ENCODE measurements around the gene CLDN11. TPM values are rescaled to one million over a fixed set of nuclear protein-coding genes. Genes with fewer than 3 reads are reported as not detected.

Gene CLDN11
- total RNA-seq, 1 donor from 2014 or later = 0.70 TPM

DNA sequence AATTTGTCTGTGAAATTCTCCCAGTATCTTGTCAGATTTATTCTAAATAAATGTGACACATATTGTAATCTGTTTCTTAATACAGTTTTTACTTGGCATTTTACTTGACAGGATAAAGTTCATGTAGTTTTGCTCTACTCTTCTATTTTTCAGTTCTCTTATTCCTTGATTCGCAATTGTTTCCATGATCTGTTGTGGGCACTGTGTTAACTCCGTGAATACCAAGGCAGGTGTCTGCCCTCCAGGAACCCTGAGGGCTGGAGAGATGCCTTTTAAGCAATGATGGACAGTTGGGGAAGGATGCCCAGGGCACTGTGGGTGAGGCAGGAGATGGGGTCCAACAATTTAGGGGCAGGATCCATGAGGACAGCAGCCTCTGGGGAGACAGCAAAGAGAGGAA lies 3.1 kb downstream of the CLDN11 start:
- peaks cover 11% of the 10 kb centered on the region for H3K9me3 Mint-ChIP-seq (ENCODE audit: unreplicated experiment)
- peaks cover 68% of the 10 kb centered on the region for H3K27me3 Mint-ChIP-seq (ENCODE audit: low read depth, unreplicated experiment)
- Histone ChIP-seq H3K36me3 (ENCODE audit: insufficient read depth, low read length) (no peaks in the 10 kb centered on the region), H3K9ac (ENCODE audit: low read length) (no peak overlapping the region), H3K9me3 (ENCODE audit: insufficient read depth, low read depth, low read length) (no peaks in the 10 kb centered on the region), H3K27me3 (ENCODE audit: insufficient read depth, low read length) (no peaks in the 10 kb centered on the region), H3K4me1 (ENCODE audit: insufficient read depth, low read length) (peaks cover 18% of the 10 kb centered on the region), H2AFZ (ENCODE audit: low read depth, low read length) (no peak overlapping the region), H3K4me3 (ENCODE audit: insufficient read depth, low read depth, low read length) (no peak overlapping the region), H3K79me2 (ENCODE audit: insufficient read depth, low read length) (peaks cover 2% of the 10 kb centered on the region), H4K20me1 (ENCODE audit: insufficient read depth, low read length) (no peaks in the 10 kb centered on the region), H3K27ac (ENCODE audit: low read depth, low read length) (no peak overlapping the region), H3K4me2 (ENCODE audit: low read length) (peak overlapping the region; percentile 55)
- peaks cover 35% of the 10 kb centered on the region for H3K36me3 Mint-ChIP-seq (ENCODE audit: low read depth, unreplicated experiment)
- H3K4me3 Mint-ChIP-seq (ENCODE audit: unreplicated experiment) = no peak overlapping the region
- no peak for DNase-seq (ENCODE audit: low read depth)
- FAIRE-seq = no peak
- no peak overlapping the region for H3K27ac Mint-ChIP-seq (ENCODE audit: unreplicated experiment)
- TF ChIP-seq, protein P1, sequence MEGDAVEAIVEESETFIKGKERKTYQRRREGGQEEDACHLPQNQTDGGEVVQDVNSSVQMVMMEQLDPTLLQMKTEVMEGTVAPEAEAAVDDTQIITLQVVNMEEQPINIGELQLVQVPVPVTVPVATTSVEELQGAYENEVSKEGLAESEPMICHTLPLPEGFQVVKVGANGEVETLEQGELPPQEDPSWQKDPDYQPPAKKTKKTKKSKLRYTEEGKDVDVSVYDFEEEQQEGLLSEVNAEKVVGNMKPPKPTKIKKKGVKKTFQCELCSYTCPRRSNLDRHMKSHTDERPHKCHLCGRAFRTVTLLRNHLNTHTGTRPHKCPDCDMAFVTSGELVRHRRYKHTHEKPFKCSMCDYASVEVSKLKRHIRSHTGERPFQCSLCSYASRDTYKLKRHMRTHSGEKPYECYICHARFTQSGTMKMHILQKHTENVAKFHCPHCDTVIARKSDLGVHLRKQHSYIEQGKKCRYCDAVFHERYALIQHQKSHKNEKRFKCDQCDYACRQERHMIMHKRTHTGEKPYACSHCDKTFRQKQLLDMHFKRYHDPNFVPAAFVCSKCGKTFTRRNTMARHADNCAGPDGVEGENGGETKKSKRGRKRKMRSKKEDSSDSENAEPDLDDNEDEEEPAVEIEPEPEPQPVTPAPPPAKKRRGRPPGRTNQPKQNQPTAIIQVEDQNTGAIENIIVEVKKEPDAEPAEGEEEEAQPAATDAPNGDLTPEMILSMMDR (IDR thresholded peaks at IDR 0.05; ENCODE audit: insufficient read depth, low read depth, low read length) = no peak
- no peak for TF ChIP-seq EZH2 (IDR thresholded peaks at IDR 0.05; ENCODE audit: insufficient read depth, low read length)
- H3K4me1 Mint-ChIP-seq (ENCODE audit: low read depth, unreplicated experiment) = no peaks in the 10 kb centered on the region

DNA sequence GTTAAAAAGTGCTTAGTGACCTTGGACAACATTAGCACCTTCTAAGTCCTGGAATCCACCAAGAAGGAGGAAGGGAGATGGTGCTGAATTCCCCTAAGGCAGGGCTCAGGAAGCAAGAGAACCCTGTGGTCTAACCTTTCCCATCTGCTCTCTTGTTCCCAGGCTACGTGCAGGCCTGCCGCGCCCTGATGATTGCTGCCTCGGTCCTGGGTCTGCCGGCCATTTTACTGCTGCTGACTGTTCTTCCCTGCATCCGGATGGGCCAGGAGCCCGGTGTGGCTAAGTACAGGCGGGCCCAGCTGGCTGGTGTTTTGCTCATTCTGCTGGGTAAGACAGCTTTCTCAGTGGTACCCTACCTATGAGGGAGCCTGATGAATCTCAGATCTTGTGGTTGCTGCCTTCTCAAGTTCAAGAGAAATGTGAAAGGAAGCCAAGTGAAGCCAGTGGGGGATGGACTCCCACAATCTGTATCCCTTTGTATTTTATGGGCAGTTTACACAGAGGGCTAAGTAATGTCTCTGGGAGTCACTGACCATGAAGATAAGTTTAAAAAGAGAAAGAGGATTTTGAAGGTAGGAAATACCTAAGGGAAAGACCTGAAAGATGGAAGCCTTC lies 4.4 kb downstream of the CLDN11 start:
- Histone ChIP-seq H3K4me3 (ENCODE audit: insufficient read depth, low read depth, low read length) (no peak overlapping the region), H3K9ac (ENCODE audit: low read length) (no peak overlapping the region), H3K9me3 (ENCODE audit: insufficient read depth, low read depth, low read length) (no peaks in the 10 kb centered on the region), H4K20me1 (ENCODE audit: insufficient read depth, low read length) (no peaks in the 10 kb centered on the region), H3K79me2 (ENCODE audit: insufficient read depth, low read length) (peaks cover 2% of the 10 kb centered on the region), H3K36me3 (ENCODE audit: insufficient read depth, low read length) (no peaks in the 10 kb centered on the region), H3K27ac (ENCODE audit: low read depth, low read length) (no peak overlapping the region), H3K4me1 (ENCODE audit: insufficient read depth, low read length) (peaks cover 21% of the 10 kb centered on the region), H3K27me3 (ENCODE audit: insufficient read depth, low read length) (no peaks in the 10 kb centered on the region), H3K4me2 (ENCODE audit: low read length) (no peak overlapping the region), H2AFZ (ENCODE audit: low read depth, low read length) (no peak overlapping the region)
- H3K9me3 Mint-ChIP-seq (ENCODE audit: unreplicated experiment) = peaks cover 8% of the 10 kb centered on the region
- H3K27me3 Mint-ChIP-seq (ENCODE audit: low read depth, unreplicated experiment) = peaks cover 58% of the 10 kb centered on the region
- peaks cover 30% of the 10 kb centered on the region for H3K36me3 Mint-ChIP-seq (ENCODE audit: low read depth, unreplicated experiment)
- H3K27ac Mint-ChIP-seq (ENCODE audit: unreplicated experiment) = no peak overlapping the region
- DNase-seq (ENCODE audit: low read depth) (no peak), FAIRE-seq (no peak)
- no peak overlapping the region for H3K4me3 Mint-ChIP-seq (ENCODE audit: unreplicated experiment)
- H3K4me1 Mint-ChIP-seq (ENCODE audit: low read depth, unreplicated experiment) = no peaks in the 10 kb centered on the region
- TF ChIP-seq EZH2 (IDR thresholded peaks at IDR 0.05; ENCODE audit: insufficient read depth, low read length) = no peak
- TF ChIP-seq, protein P1 (IDR thresholded peaks at IDR 0.05; ENCODE audit: insufficient read depth, low read depth, low read length) = no peak

DNA sequence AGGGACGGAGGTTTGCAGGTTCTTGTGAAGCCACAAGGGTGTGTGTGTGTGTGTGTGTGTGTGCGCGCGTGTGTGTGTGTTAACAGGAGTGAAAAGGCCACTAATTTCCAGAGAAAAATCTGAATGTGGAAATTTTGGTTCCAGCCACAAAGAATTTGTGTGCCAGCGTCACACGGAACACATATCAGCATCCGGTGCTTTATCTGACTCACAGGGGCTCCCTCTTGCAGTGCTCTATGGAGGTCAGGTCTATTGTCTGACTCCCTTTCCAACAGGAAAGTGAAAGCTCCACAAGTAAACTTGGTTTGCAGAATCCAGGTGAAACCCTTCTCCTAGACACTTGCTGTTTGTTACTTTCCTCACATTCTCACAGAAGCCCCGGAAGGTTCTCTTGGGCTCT lies 6.2 kb downstream of the CLDN11 start:
- no peak for TF ChIP-seq EZH2 (IDR thresholded peaks at IDR 0.05; ENCODE audit: insufficient read depth, low read length)
- TF ChIP-seq, protein P1 (IDR thresholded peaks at IDR 0.05; ENCODE audit: insufficient read depth, low read depth, low read length) = no peak
- no peak overlapping the region for H3K4me3 ChIP-seq (ENCODE audit: insufficient read depth, low read depth, low read length)
- no peaks in the 10 kb centered on the region for H3K79me2 ChIP-seq (ENCODE audit: insufficient read depth, low read length)
- H3K36me3 Mint-ChIP-seq (ENCODE audit: low read depth, unreplicated experiment) = peaks cover 29% of the 10 kb centered on the region
- H3K4me1 ChIP-seq (ENCODE audit: insufficient read depth, low read length) = peaks cover 27% of the 10 kb centered on the region
- no peak overlapping the region for H3K27ac Mint-ChIP-seq (ENCODE audit: unreplicated experiment)
- peaks cover 58% of the 10 kb centered on the region for H3K27me3 Mint-ChIP-seq (ENCODE audit: low read depth, unreplicated experiment)
- H3K27ac ChIP-seq (ENCODE audit: low read depth, low read length) = no peak overlapping the region
- no peaks in the 10 kb centered on the region for H3K36me3 ChIP-seq (ENCODE audit: insufficient read depth, low read length)
- no peak overlapping the region for H3K9ac ChIP-seq (ENCODE audit: low read length)
- H3K9me3 ChIP-seq (ENCODE audit: insufficient read depth, low read depth, low read length) = no peaks in the 10 kb centered on the region
- H4K20me1 ChIP-seq (ENCODE audit: insufficient read depth, low read length) = no peaks in the 10 kb centered on the region
- H3K4me2 ChIP-seq (ENCODE audit: low read length) = peak overlapping the region; percentile 18
- H2AFZ ChIP-seq (ENCODE audit: low read depth, low read length) = no peak overlapping the region
- H3K27me3 ChIP-seq (ENCODE audit: insufficient read depth, low read length) = no peaks in the 10 kb centered on the region
- no peak overlapping the region for H3K4me3 Mint-ChIP-seq (ENCODE audit: unreplicated experiment)
- H3K4me1 Mint-ChIP-seq (ENCODE audit: low read depth, unreplicated experiment) = peaks cover 9% of the 10 kb centered on the region
- H3K9me3 Mint-ChIP-seq (ENCODE audit: unreplicated experiment) = peaks cover 5% of the 10 kb centered on the region
- FAIRE-seq (no peak), DNase-seq (ENCODE audit: low read depth) (peak; percentile 56)
